Skeletal muscle satellite cell (primary cell): ENCODE results near the gene KIAA0930.
A peak's percentile ranks its signal among the peaks of the same experiment; 100 is the strongest.

Experiments used
- H3K27me3 ChIP-seq: 2 replicates; pipeline ENCODE4 v1.7.0; 2013; ENCODE audit warnings: low read length; ENCODE audit not compliant: control insufficient read depth, insufficient read depth
- H3K36me3 ChIP-seq: 2 replicates; pipeline ENCODE4 v1.7.0; 2013; ENCODE audit warnings: mild to moderate bottlenecking, control low read depth, low read length; ENCODE audit not compliant: insufficient read depth
- H3K4me1 ChIP-seq: 2 replicates; pipeline ENCODE4 v1.7.0; 2013; ENCODE audit warnings: low read length; ENCODE audit not compliant: control insufficient read depth, insufficient read depth
- H3K4me2 ChIP-seq: 2 replicates; pipeline ENCODE4 v1.7.0; 2013; ENCODE audit warnings: mild to moderate bottlenecking, low read length
- H3K4me3 ChIP-seq: 2 replicates; pipeline ENCODE4 v1.7.0; 2013; ENCODE audit warnings: low read length
- H3K9ac ChIP-seq: 2 replicates; pipeline ENCODE4 v1.7.0; 2013; ENCODE audit warnings: mild to moderate bottlenecking, low read depth, low read length, moderate library complexity
- H3K9me3 ChIP-seq: replicated peaks from 2 replicates; pipeline ENCODE4 v1.7.0; 2013; ENCODE audit warnings: mild to moderate bottlenecking, control low read depth, low read length

KIAA0930 gene

GRCh38 chr22:45210174-45210573, 30.5 kb downstream of the KIAA0930 start:
- Histone ChIP-seq H3K9ac (no peak overlapping the region), H3K4me3 (no peak overlapping the region), H3K27me3 (no peaks in the 10 kb centered on the region), H3K9me3 (no peaks in the 10 kb centered on the region), H3K4me1 (peaks cover 46% of the 10 kb centered on the region), H3K36me3 (peaks cover 7% of the 10 kb centered on the region), H3K4me2 (no peak overlapping the region)

DNA sequence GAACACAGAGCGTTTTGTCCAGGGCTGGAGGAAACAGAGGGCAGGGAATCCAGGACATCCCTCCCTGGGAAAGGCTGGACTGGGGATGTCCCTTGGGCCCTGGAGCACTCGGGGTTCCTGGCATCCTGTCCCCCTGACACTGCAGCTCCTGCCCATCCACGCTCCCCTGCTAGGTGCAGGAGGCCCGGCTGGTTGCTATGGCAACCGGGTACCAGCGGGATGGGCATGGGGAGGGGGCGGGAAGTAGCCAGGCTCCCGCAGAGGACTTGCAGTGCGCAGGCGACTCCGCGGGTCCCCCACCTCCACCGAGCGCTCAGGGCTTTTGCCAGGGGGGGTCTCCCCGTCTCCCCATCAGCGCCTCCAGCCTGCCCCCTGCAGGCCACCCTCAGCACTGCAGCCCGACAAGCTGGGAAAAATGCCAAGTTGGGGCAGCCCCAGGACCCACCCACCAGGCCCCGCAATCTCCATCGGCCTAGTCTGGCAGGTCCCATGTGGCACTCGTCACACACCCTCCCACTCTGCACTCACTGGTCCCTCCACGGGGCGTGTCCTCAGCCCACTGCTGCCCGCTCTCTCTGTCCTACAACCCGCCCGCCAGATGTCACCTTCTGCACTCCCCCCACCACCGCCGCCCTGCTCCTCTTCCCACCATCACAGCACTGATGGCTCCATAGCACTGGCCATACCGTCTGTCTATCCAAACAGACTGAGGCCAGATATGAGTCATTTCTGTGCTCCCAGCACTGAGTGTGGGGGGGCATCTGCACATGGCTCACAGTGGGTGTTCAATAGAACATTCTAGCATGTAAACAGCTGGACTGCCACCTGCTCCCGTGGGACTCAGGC, 31.5 kb downstream of the KIAA0930 start:
- H3K27me3 ChIP-seq: no peaks in the 10 kb centered on the region
- no peak overlapping the region for H3K4me3 ChIP-seq
- H3K4me2 ChIP-seq: peak overlapping the region; percentile 2
- H3K4me1 ChIP-seq: peaks cover 46% of the 10 kb centered on the region
- H3K36me3 ChIP-seq: peaks cover 12% of the 10 kb centered on the region
- no peak overlapping the region for H3K9ac ChIP-seq
- H3K9me3 ChIP-seq: no peaks in the 10 kb centered on the region

DNA sequence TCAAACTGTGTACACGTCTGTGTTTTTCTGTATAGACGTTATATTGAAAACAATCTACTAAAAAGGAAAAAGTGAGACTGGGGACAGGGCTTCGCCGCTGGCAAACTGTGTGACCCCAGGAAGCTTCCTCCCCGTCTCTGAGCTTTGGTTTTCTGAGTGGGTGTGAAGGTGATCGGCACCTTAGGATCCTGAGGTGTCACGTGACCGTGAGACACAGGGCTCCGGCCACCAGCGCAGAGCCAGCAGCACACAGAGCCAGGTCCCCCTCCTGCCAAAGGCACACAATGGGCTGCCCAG, 32.0 kb downstream of the KIAA0930 start:
- H3K9me3 ChIP-seq: no peaks in the 10 kb centered on the region
- H3K9ac ChIP-seq: no peak overlapping the region
- H3K4me2 ChIP-seq: no peak overlapping the region
- H3K4me1 ChIP-seq: peaks cover 46% of the 10 kb centered on the region
- no peaks in the 10 kb centered on the region for H3K27me3 ChIP-seq
- H3K36me3 ChIP-seq: peaks cover 12% of the 10 kb centered on the region
- H3K4me3 ChIP-seq: no peak overlapping the region

GRCh38 chr22:45207981-45208664, 32.6 kb downstream of the KIAA0930 start:
- no peaks in the 10 kb centered on the region for H3K27me3 ChIP-seq
- no peaks in the 10 kb centered on the region for H3K9me3 ChIP-seq
- no peak overlapping the region for H3K9ac ChIP-seq
- H3K4me3 ChIP-seq: no peak overlapping the region
- H3K36me3 ChIP-seq: peaks cover 12% of the 10 kb centered on the region
- H3K4me1 ChIP-seq: peaks cover 42% of the 10 kb centered on the region
- H3K4me2 ChIP-seq: no peak overlapping the region

GRCh38 chr22:45207533-45207932, 33.2 kb downstream of the KIAA0930 start:
- H3K27me3 ChIP-seq: no peaks in the 10 kb centered on the region
- no peak overlapping the region for H3K9ac ChIP-seq
- H3K4me2 ChIP-seq: no peak overlapping the region
- peaks cover 15% of the 10 kb centered on the region for H3K36me3 ChIP-seq
- H3K9me3 ChIP-seq: no peaks in the 10 kb centered on the region
- no peak overlapping the region for H3K4me3 ChIP-seq
- peaks cover 36% of the 10 kb centered on the region for H3K4me1 ChIP-seq

- H3K4me2 ChIP-seq: no peak overlapping the region
- H3K9me3 ChIP-seq: no peaks in the 10 kb centered on the region
- H3K9ac ChIP-seq: no peak overlapping the region
- peaks cover 18% of the 10 kb centered on the region for H3K36me3 ChIP-seq
- H3K4me3 ChIP-seq: no peak overlapping the region
- peaks cover 30% of the 10 kb centered on the region for H3K4me1 ChIP-seq
- no peaks in the 10 kb centered on the region for H3K27me3 ChIP-seq
These were observed 34.5 kb downstream of the KIAA0930 start for GRCh38 chr22:45206233-45206632.

DNA sequence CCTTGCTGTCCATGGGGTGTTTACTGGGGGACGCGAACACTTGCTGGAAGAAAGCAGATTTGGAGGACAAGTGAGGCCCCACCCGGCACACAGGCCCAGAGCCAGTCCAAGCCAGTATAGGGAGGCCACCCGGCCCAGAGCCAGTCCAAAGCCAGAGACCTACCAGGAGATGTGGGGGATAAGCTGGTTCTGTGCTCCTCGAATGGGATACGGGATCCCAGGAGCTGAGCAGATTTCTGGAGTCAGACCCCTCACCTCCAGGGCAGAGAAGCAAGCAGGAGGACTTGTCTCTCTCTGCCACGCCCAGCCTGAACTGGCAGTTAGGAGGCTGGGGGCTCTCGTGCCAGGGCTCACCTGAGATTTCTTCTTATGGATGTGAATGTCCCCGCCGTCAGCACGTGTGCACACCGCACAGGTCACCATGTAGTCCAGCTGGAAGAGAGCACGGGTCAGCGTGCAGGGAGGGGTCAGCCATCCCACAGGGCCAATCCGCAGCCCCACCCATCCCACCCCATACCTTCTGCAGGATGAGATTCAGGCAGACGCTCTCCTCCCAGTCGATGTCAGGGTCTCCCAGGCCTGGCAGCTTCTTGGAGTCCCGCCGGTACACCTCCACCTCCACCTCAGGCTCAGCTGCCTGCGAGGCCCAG, 35.3 kb downstream of the KIAA0930 start:
- H3K27me3 ChIP-seq: no peaks in the 10 kb centered on the region
- H3K4me1 ChIP-seq: peaks cover 30% of the 10 kb centered on the region
- H3K9me3 ChIP-seq: no peaks in the 10 kb centered on the region
- peaks cover 23% of the 10 kb centered on the region for H3K36me3 ChIP-seq
- H3K4me2 ChIP-seq: no peak overlapping the region
- no peak overlapping the region for H3K9ac ChIP-seq
- no peak overlapping the region for H3K4me3 ChIP-seq

DNA sequence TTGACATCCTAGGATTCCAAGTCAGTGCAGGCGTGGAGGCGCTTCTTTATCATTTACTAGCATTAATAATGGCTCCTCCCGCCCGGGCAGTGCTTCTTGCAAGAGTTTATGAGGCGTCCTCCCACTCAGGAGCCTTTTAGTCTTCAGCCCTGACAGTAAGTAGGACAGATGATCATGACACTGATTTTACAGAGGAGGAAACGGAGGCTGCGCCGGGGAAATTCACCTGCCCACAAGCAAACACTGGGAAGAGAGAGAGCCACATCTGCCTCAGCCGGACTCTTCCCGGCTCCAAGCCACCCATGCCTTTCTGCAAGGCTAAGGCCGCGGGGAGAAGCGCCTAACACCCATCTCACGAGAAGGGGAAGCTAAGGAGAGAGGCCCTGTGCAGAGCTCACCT, 35.9 kb downstream of the KIAA0930 start:
- no peaks in the 10 kb centered on the region for H3K9me3 ChIP-seq
- H3K9ac ChIP-seq: no peak overlapping the region
- H3K36me3 ChIP-seq: peaks cover 28% of the 10 kb centered on the region
- H3K4me2 ChIP-seq: no peak overlapping the region
- peaks cover 27% of the 10 kb centered on the region for H3K4me1 ChIP-seq
- H3K4me3 ChIP-seq: no peak overlapping the region
- H3K27me3 ChIP-seq: no peaks in the 10 kb centered on the region

- H3K4me3 ChIP-seq: no peak overlapping the region
- no peak overlapping the region for H3K9ac ChIP-seq
- H3K4me2 ChIP-seq: no peak overlapping the region
- peaks cover 21% of the 10 kb centered on the region for H3K4me1 ChIP-seq
- H3K36me3 ChIP-seq: peaks cover 33% of the 10 kb centered on the region
- H3K27me3 ChIP-seq: no peaks in the 10 kb centered on the region
- H3K9me3 ChIP-seq: no peaks in the 10 kb centered on the region
These were observed 36.5 kb downstream of the KIAA0930 start for GRCh38 chr22:45204241-45204640.

DNA sequence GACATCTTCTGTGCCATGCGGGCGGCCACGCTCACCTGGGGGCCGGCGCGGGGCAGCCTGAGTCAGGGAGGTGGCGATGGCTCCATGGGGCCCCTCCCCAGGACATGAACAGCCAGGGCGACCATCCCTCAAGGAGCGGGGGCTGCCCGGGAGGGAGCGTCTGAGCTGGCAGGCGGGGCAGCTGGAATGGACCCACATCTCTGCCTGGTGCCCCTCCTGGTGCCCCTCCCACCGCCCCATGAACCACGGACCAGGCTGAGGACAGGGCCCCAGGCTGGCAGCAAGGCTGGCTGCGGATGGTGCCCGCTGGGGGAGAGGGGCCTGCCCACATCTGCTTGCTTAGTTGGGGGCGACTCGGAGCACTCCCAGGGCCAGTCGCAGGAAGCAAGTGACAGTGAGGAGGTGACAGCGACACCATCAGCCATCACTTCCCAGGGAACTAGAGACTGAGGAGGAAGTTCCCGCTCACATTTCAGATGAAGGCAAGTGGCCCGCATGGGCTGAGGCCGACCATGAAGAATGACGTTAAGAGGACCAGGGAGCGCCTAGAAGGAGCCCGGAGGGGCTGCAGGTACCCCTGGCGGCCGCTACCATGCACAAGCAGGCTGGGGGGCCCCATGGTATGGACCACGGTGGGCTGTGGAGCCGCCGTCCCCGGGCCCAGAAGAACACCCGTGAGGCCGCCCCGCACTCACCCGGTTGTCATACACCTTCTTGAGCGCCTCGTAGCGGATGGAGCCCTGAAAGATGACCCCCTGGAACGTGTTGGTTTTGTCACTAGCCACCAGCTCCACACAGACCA, 37.3 kb downstream of the KIAA0930 start:
- Histone ChIP-seq H3K4me3 (no peak overlapping the region), H3K4me1 (peaks cover 14% of the 10 kb centered on the region), H3K4me2 (no peak overlapping the region), H3K9me3 (no peaks in the 10 kb centered on the region), H3K9ac (no peak overlapping the region), H3K36me3 (peaks cover 34% of the 10 kb centered on the region), H3K27me3 (no peaks in the 10 kb centered on the region)
